GM19043 (cell line): ENCODE data around the gene SPN.
"Not testable (repeated sequence)": the region's sequence is repeated elsewhere in the genome, so short reads cannot be mapped to it uniquely, and the experiment has no call there.

Source experiments
- ATAC-seq: cut with Tn5 transposase; IDR thresholded peaks from one replicate; pipeline ENCODE4 v1.9.1; 2021; ENCODE audit warnings: low read depth; ENCODE audit not compliant: unreplicated experiment

SPN gene

GRCh38 chr16:29699324-29700219 is 36.5 kb downstream of the SPN start:
- ATAC-seq, result no peak

- no peak for ATAC-seq
Measured at GRCh38 chr16:29700253-29700987, 37.4 kb downstream of the SPN start.

GRCh38 chr16:29701214-29701555 is 38.1 kb downstream of the SPN start:
- no peak for ATAC-seq

- ATAC-seq, result peak; percentile 32
Measured at GRCh38 chr16:29702269-29702668, 39.2 kb downstream of the SPN start.

GRCh38 chr16:29705030-29705429 is 42.0 kb downstream of the SPN start:
- no peak for ATAC-seq

- ATAC-seq, result not testable (repeated sequence)
Measured at GRCh38 chr16:29707160-29707559, 44.1 kb downstream of the SPN start.

GRCh38 chr16:29708917-29709600 is 46.0 kb downstream of the SPN start:
- no peak for ATAC-seq

GRCh38 chr16:29709657-29710056 is 46.6 kb downstream of the SPN start:
- not testable (repeated sequence) for ATAC-seq

- no peak for ATAC-seq
Measured at GRCh38 chr16:29710227-29711219, 47.5 kb downstream of the SPN start.

- no peak for ATAC-seq
Measured at GRCh38 chr16:29712809-29713208, 49.8 kb downstream of the SPN start.

GRCh38 chr16:29714396-29714795 is 51.3 kb downstream of the SPN start:
- ATAC-seq, result no peak

- ATAC-seq, result no peak
Measured at GRCh38 chr16:29714972-29715371, 51.9 kb downstream of the SPN start.

- no peak for ATAC-seq
Measured at GRCh38 chr16:29717113-29717512, 54.1 kb downstream of the SPN start.

GRCh38 chr16:29719063-29719462 is 56.0 kb downstream of the SPN start:
- ATAC-seq, result no peak
